H9 (cell line): ENCODE results near the gene SLF1. TPM values are rescaled to one million over a fixed set of nuclear protein-coding genes. Genes with fewer than 3 reads are reported as not detected.

Experiments used
- DNase-seq: peaks from one replicate; pipeline ENCODE4 v3.0.0-alpha.2; 2017
- H2AFZ ChIP-seq: one replicate; pipeline ENCODE4 v1.6.1; 2013; ENCODE audit warnings: mild to moderate bottlenecking, low read length, control low read depth, moderate library complexity
- H2AK5ac ChIP-seq: 2 replicates; pipeline ENCODE4 v1.6.1; 2013; ENCODE audit warnings: low read length, control low read depth, mixed read lengths; ENCODE audit not compliant: insufficient read length
- H2BK120ac ChIP-seq: one replicate; pipeline ENCODE4 v1.6.1; 2013; ENCODE audit warnings: low read depth, mild to moderate bottlenecking, low read length, control low read depth, inconsistent platforms; ENCODE audit not compliant: poor library complexity, severe bottlenecking
- H2BK12ac ChIP-seq: 2 replicates; pipeline ENCODE4 v1.6.1; 2013; ENCODE audit warnings: low read length, control low read depth, mixed read lengths, low read depth; ENCODE audit not compliant: insufficient read length
- H2BK15ac ChIP-seq: 2 replicates; pipeline ENCODE4 v1.6.1; 2013; ENCODE audit warnings: low read depth, low read length, control low read depth
- H2BK20ac ChIP-seq: one replicate; pipeline ENCODE4 v1.6.1; 2013; ENCODE audit warnings: low read depth, mild to moderate bottlenecking, low read length, control low read depth, inconsistent platforms; ENCODE audit not compliant: poor library complexity, severe bottlenecking
- H2BK5ac ChIP-seq: 2 replicates; pipeline ENCODE4 v1.6.1; 2013; ENCODE audit warnings: low read length, control low read depth, mixed read lengths; ENCODE audit not compliant: insufficient read length
- H3K14ac ChIP-seq: 2 replicates; pipeline ENCODE4 v1.6.1; 2013; ENCODE audit warnings: low read length, control low read depth; ENCODE audit not compliant: insufficient read depth
- H3K18ac ChIP-seq: 2 replicates; pipeline ENCODE4 v1.6.1; 2013; ENCODE audit warnings: low read depth, mild to moderate bottlenecking, mixed read lengths, low read length, control low read depth; ENCODE audit not compliant: insufficient read length
- H3K23ac ChIP-seq: 2 replicates; pipeline ENCODE4 v1.6.1; 2013; ENCODE audit warnings: low read length, control low read depth, mixed read lengths, low read depth; ENCODE audit not compliant: insufficient read length
- H3K23me2 ChIP-seq: 2 replicates; pipeline ENCODE4 v1.6.1; 2013; ENCODE audit warnings: low read depth, mild to moderate bottlenecking, mixed read lengths, low read length, control low read depth; ENCODE audit not compliant: insufficient read length, poor library complexity, severe bottlenecking
- H3K27ac ChIP-seq: 2 replicates; pipeline ENCODE4 v1.5.1; 2013; ENCODE audit warnings: low read length, control low read depth, mixed read lengths, low read depth; ENCODE audit not compliant: insufficient read length
- H3K27me3 ChIP-seq: 2 replicates; pipeline ENCODE4 v1.6.1; 2013; ENCODE audit warnings: low read length, control low read depth, inconsistent platforms; ENCODE audit not compliant: insufficient read depth
- H3K4ac ChIP-seq: 2 replicates; pipeline ENCODE4 v1.6.1; 2013; ENCODE audit warnings: low read depth, mild to moderate bottlenecking, control low read depth, inconsistent platforms, low read length, moderate library complexity
- H3K4me1 ChIP-seq: 2 replicates; pipeline ENCODE4 v1.6.1; 2013; ENCODE audit warnings: low read length, control low read depth, inconsistent platforms; ENCODE audit not compliant: insufficient read depth
- H3K4me2 ChIP-seq: 2 replicates; pipeline ENCODE4 v1.6.1; 2013; ENCODE audit warnings: low read length, control low read depth, mixed read lengths; ENCODE audit not compliant: insufficient read length, insufficient read depth
- H3K56ac ChIP-seq: 2 replicates; pipeline ENCODE4 v1.6.1; 2013; ENCODE audit warnings: low read depth, mild to moderate bottlenecking, mixed read lengths, low read length, control low read depth; ENCODE audit not compliant: insufficient read length
- H3K79me1 ChIP-seq: 2 replicates; pipeline ENCODE4 v1.6.1; 2013; ENCODE audit warnings: low read depth, mild to moderate bottlenecking, moderate library complexity, low read length, control low read depth, inconsistent platforms; ENCODE audit not compliant: insufficient read depth, poor library complexity, severe bottlenecking
- H3K79me2 ChIP-seq: 2 replicates; pipeline ENCODE4 v1.6.1; 2013; ENCODE audit warnings: low read length, control low read depth, inconsistent platforms; ENCODE audit not compliant: insufficient read depth
- H3K9ac ChIP-seq: 2 replicates; pipeline ENCODE4 v1.6.1; 2013; ENCODE audit warnings: low read length, control low read depth, mixed read lengths; ENCODE audit not compliant: insufficient read length; ENCODE audit errors: extremely low read depth
- H3K9me3 ChIP-seq: one replicate; pipeline ENCODE4 v1.6.1; 2013; ENCODE audit warnings: low read depth, low read length, inconsistent platforms; ENCODE audit not compliant: control insufficient read depth
- H3T11ph ChIP-seq: one replicate; pipeline ENCODE4 v1.6.1; 2013; ENCODE audit warnings: mild to moderate bottlenecking, low read length, control low read depth, inconsistent platforms
- H4K20me1 ChIP-seq: one replicate; pipeline ENCODE4 v1.6.1; 2013; ENCODE audit not compliant: control insufficient read depth, insufficient read length, insufficient read depth
- H4K5ac ChIP-seq: 2 replicates; pipeline ENCODE4 v1.6.1; 2013; ENCODE audit warnings: low read depth, mild to moderate bottlenecking, mixed read lengths, low read length, control low read depth; ENCODE audit not compliant: insufficient read length
- H4K8ac ChIP-seq: replicated peaks from 2 replicates; pipeline ENCODE4 v1.6.1; 2013; ENCODE audit warnings: low read length, control low read depth, mixed read lengths, low read depth; ENCODE audit not compliant: insufficient read length
- H4K91ac ChIP-seq: 2 replicates; pipeline ENCODE4 v1.6.1; 2013; ENCODE audit warnings: low read depth, mild to moderate bottlenecking, moderate library complexity, mixed read lengths, low read length, control low read depth; ENCODE audit not compliant: insufficient read length
- H3K27ac Mint-ChIP-seq, 3 experiments: 2 replicates in 2 of 3; 3 replicates in 1 of 3; pipeline ENCODE4 v1.8.0; 2020 to 2021; ENCODE audit warnings: mixed read lengths in 3 of 3, mild to moderate bottlenecking in 1 of 3, moderate library complexity in 1 of 3
- H3K27me3 Mint-ChIP-seq: 2 replicates; pipeline ENCODE4 v1.8.0; 2021; ENCODE audit warnings: low read depth, mild to moderate bottlenecking, moderate library complexity, mixed read lengths
- H3K36me3 Mint-ChIP-seq, 3 experiments: 2 replicates in 2 of 3; 3 replicates in 1 of 3; pipeline ENCODE4 v1.8.0; 2020 to 2021; ENCODE audit warnings: low read depth in 3 of 3, mixed read lengths in 3 of 3; ENCODE audit not compliant: insufficient read depth in 1 of 3
- H3K4me1 Mint-ChIP-seq, 2 experiments: 2 replicates each; pipeline ENCODE4 v1.8.0; 2020; ENCODE audit warnings: mixed read lengths in 2 of 2
- H3K4me3 Mint-ChIP-seq, 2 experiments: 2 replicates in 1 of 2; 3 replicates in 1 of 2; pipeline ENCODE4 v1.8.0; 2020 to 2021; ENCODE audit warnings: mild to moderate bottlenecking in 2 of 2, mixed read lengths in 2 of 2, moderate library complexity in 1 of 2
- H3K9me3 Mint-ChIP-seq, 2 experiments: 2 replicates in 1 of 2; 3 replicates in 1 of 2; pipeline ENCODE4 v1.8.0; 2020; ENCODE audit warnings: mild to moderate bottlenecking in 2 of 2, mixed read lengths in 2 of 2, moderate library complexity in 1 of 2
- CTCF ChIP-seq: fragments of 200-600 bp; sonication (generic); conservative IDR thresholded peaks from 3 replicates; pipeline ENCODE4 v1.8.0; 2021; ENCODE audit warnings: antibody characterized with exemption, mild to moderate bottlenecking
- WGBS: extraction: QIAGEN DNeasy Blood & Tissue Kit; methylation state at CpG from one replicate; pipeline ENCODE4 v1.1.7; 2013; ENCODE audit warnings: missing lambda C conversion rate, low lambda C conversion rate, mixed read lengths; ENCODE audit not compliant: insufficient read length; ENCODE audit errors: extremely low coverage; 5-methylcytosine and 5-hydroxymethylcytosine counted together
- total RNA-seq: library from RNA; stranded (reverse); gene quantifications from 2 replicates; pipeline ENCODE4 v1.2.1, GENCODE V29; 2021

The SLF1 gene
- total RNA-seq, 1 experiment from 2014 or later, result 12.5 TPM

GRCh38 chr5:94675965-94676618, 57.6 kb downstream of the SLF1 start:
- no peak overlapping the region for H3K27ac Mint-ChIP-seq
- H3T11ph ChIP-seq, result no peak overlapping the region
- H3K27ac ChIP-seq, result no peak overlapping the region
- H3K4me1 ChIP-seq, result no peaks in the 10 kb centered on the region
- H2BK12ac ChIP-seq, result no peak overlapping the region
- H3K4me1 Mint-ChIP-seq, result peaks cover 3 to 4% of the 10 kb centered on the region in 2 experiments; a peak in 3 of 4 replicates
- no peak overlapping the region for H2BK5ac ChIP-seq
- no peak overlapping the region for H3K14ac ChIP-seq
- H2AK5ac ChIP-seq, result no peak overlapping the region
- H3K4me2 ChIP-seq, result no peak overlapping the region
- no peak overlapping the region for H2BK120ac ChIP-seq
- H3K4ac ChIP-seq, result no peak overlapping the region
- H3K4me3 Mint-ChIP-seq, result no peak overlapping the region
- no peaks in the 10 kb centered on the region for H3K27me3 ChIP-seq
- H3K79me2 ChIP-seq, result no peaks in the 10 kb centered on the region
- no peak overlapping the region for H4K8ac ChIP-seq
- no peaks in the 10 kb centered on the region for H3K27me3 Mint-ChIP-seq
- H2BK15ac ChIP-seq, result no peak overlapping the region
- no peak overlapping the region for H2BK20ac ChIP-seq
- H3K36me3 Mint-ChIP-seq, result peaks cover 0 to 23% (median 17%) of the 10 kb centered on the region in 3 experiments; a peak in 6 of 7 replicates
- no peaks in the 10 kb centered on the region for H3K23me2 ChIP-seq
- no peak for TF ChIP-seq CTCF
- H2AFZ ChIP-seq, result no peak overlapping the region
- no peaks in the 10 kb centered on the region for H3K79me1 ChIP-seq
- no peak for DNase-seq
- H3K9me3 Mint-ChIP-seq, result no peaks in the 10 kb centered on the region
- H4K20me1 ChIP-seq, result no peaks in the 10 kb centered on the region
- H4K5ac ChIP-seq, result no peak overlapping the region
- no peak overlapping the region for H3K56ac ChIP-seq
- no CpG with 5 or more reads among the region's 4 CpGs for WGBS
- no peak overlapping the region for H4K91ac ChIP-seq
- no peaks in the 10 kb centered on the region for H3K9me3 ChIP-seq
- H3K9ac ChIP-seq, result no peak overlapping the region
- no peak overlapping the region for H3K23ac ChIP-seq
- H3K18ac ChIP-seq, result no peak overlapping the region
